ENCODE results near the gene NRXN3. TPM values are rescaled to one million over a fixed set of nuclear protein-coding genes. Genes with fewer than 3 reads are reported as not detected.

The NRXN3 gene
- total and polyA plus RNA-seq, 2 donors (not counting 1 experiment from before 2014, with no cell fraction given), result 0.83 to 34.6 TPM

- TF ChIP-seq CTCF (conservative IDR thresholded peaks at IDR 0.05 in 1 of 2, IDR thresholded peaks at IDR 0.05 in 1 of 2; ENCODE audit: low read depth in 1 of 2, low read length in 2 of 2), result no peak
- TF ChIP-seq EZH2 (IDR thresholded peaks at IDR 0.05; ENCODE audit: low read length, missing control alignments), result no peak
- DNase-seq (ENCODE audit: low read depth in 2 of 2), result peak in 1 of 2 donors; percentile 17
- Histone ChIP-seq H3K36me3 (ENCODE audit: control insufficient read depth, insufficient read depth, low read length) (no peaks in the 10 kb centered on the region), H4K20me1 (ENCODE audit: control insufficient read depth, extremely low read depth, insufficient read depth, low read length) (no peaks in the 10 kb centered on the region), H2AFZ (ENCODE audit: low read length) (no peak overlapping the region), H3K27ac (ENCODE audit: insufficient read depth, low read length) (no peak overlapping the region), H3K4me2 (ENCODE audit: extremely low read depth, insufficient read depth, low read length) (no peak overlapping the region), H3K4me1 (ENCODE audit: control insufficient read depth, extremely low read depth, insufficient read depth, low read length) (no peaks in the 10 kb centered on the region), H3K27me3 (ENCODE audit: control insufficient read depth, insufficient read depth, low read length) (no peaks in the 10 kb centered on the region), H3K9me3 (ENCODE audit: control insufficient read depth, insufficient read depth, low read depth, low read length) (no peaks in the 10 kb centered on the region), H3K4me3 (replicated peaks in 1 of 4; ENCODE audit: control extremely low read depth in 1 of 4, insufficient read depth in 1 of 4, low read depth in 3 of 4, low read length in 4 of 4) (no peak overlapping the region), H3K79me2 (ENCODE audit: control insufficient read depth, insufficient read depth, low read length) (no peaks in the 10 kb centered on the region), H3K9ac (ENCODE audit: insufficient read depth, low read length) (no peak overlapping the region)
These were observed 1618.2 kb downstream of the NRXN3 start for GRCh38 chr14:79788346-79788745.

- Histone ChIP-seq H3K4me1 (ENCODE audit: control insufficient read depth, extremely low read depth, insufficient read depth, low read length) (no peaks in the 10 kb centered on the region), H3K27me3 (ENCODE audit: control insufficient read depth, insufficient read depth, low read length) (no peaks in the 10 kb centered on the region), H3K4me2 (ENCODE audit: extremely low read depth, insufficient read depth, low read length) (no peak overlapping the region), H4K20me1 (ENCODE audit: control insufficient read depth, extremely low read depth, insufficient read depth, low read length) (no peaks in the 10 kb centered on the region), H3K27ac (ENCODE audit: insufficient read depth, low read length) (no peak overlapping the region), H2AFZ (ENCODE audit: low read length) (no peak overlapping the region), H3K36me3 (ENCODE audit: control insufficient read depth, insufficient read depth, low read length) (no peaks in the 10 kb centered on the region), H3K79me2 (ENCODE audit: control insufficient read depth, insufficient read depth, low read length) (no peaks in the 10 kb centered on the region), H3K9me3 (ENCODE audit: control insufficient read depth, insufficient read depth, low read depth, low read length) (no peaks in the 10 kb centered on the region), H3K9ac (ENCODE audit: insufficient read depth, low read length) (no peak overlapping the region), H3K4me3 (replicated peaks in 1 of 4; ENCODE audit: control extremely low read depth in 1 of 4, insufficient read depth in 1 of 4, low read depth in 3 of 4, low read length in 4 of 4) (no peak overlapping the region)
- TF ChIP-seq CTCF (conservative IDR thresholded peaks at IDR 0.05 in 1 of 2, IDR thresholded peaks at IDR 0.05 in 1 of 2; ENCODE audit: low read depth in 1 of 2, low read length in 2 of 2) (no peak), EZH2 (IDR thresholded peaks at IDR 0.05; ENCODE audit: low read length, missing control alignments) (no peak)
- no peak for DNase-seq (ENCODE audit: low read depth in 2 of 2)
These were observed 1621.0 kb downstream of the NRXN3 start for GRCh38 chr14:79791055-79791732.

GRCh38 chr14:79802093-79802492 lies 1631.9 kb downstream of the NRXN3 start:
- H3K4me3 ChIP-seq (replicated peaks in 1 of 4; ENCODE audit: control extremely low read depth in 1 of 4, insufficient read depth in 1 of 4, low read depth in 3 of 4, low read length in 4 of 4), result no peak overlapping the region

More at GRCh38 chr14:79802093-79802492, 1631.9 kb downstream of the NRXN3 start:
- no peak for DNase-seq (ENCODE audit: low read depth in 2 of 2)
- Histone ChIP-seq H3K4me1 (ENCODE audit: control insufficient read depth, extremely low read depth, insufficient read depth, low read length) (no peaks in the 10 kb centered on the region), H3K9ac (ENCODE audit: insufficient read depth, low read length) (no peak overlapping the region), H3K27ac (ENCODE audit: insufficient read depth, low read length) (no peak overlapping the region), H3K36me3 (ENCODE audit: control insufficient read depth, insufficient read depth, low read length) (no peaks in the 10 kb centered on the region), H3K27me3 (ENCODE audit: control insufficient read depth, insufficient read depth, low read length) (no peaks in the 10 kb centered on the region), H3K4me2 (ENCODE audit: extremely low read depth, insufficient read depth, low read length) (no peak overlapping the region), H3K79me2 (ENCODE audit: control insufficient read depth, insufficient read depth, low read length) (no peaks in the 10 kb centered on the region), H2AFZ (ENCODE audit: low read length) (no peak overlapping the region), H3K9me3 (ENCODE audit: control insufficient read depth, insufficient read depth, low read depth, low read length) (no peaks in the 10 kb centered on the region), H4K20me1 (ENCODE audit: control insufficient read depth, extremely low read depth, insufficient read depth, low read length) (no peaks in the 10 kb centered on the region)
- TF ChIP-seq EZH2 (IDR thresholded peaks at IDR 0.05; ENCODE audit: low read length, missing control alignments), result no peak
- no peak for TF ChIP-seq CTCF (conservative IDR thresholded peaks at IDR 0.05 in 1 of 2, IDR thresholded peaks at IDR 0.05 in 1 of 2; ENCODE audit: low read depth in 1 of 2, low read length in 2 of 2)

All from fibroblast of lung (primary cell).